Activated CD8-positive, alpha-beta memory T cell treated with anti-CD3 and anti-CD28 coated beads for 48 hours (primary cell): ENCODE data around the gene MYOZ3.

Experiments
- DNase-seq, 3 experiments: peaks; one replicate each; pipeline ENCODE4 v3.0.0-alpha.2; 2020; ENCODE audit warnings: low read depth in 2 of 3, low spot score in 2 of 3

The MYOZ3 gene

GRCh38 chr5:150661086-150661485, at the start of gene MYOZ3:
Gene MYOZ3, plus strand, starts transcription at chr5:150661251. Its CDS starts 1,691 bp downstream, at chr5:150662942.
- DNase-seq = no peak

GRCh38 chr5:150612405-150612804, 48.6 kb upstream of the MYOZ3 start:
- no peak for DNase-seq

- DNase-seq = no peak
Measured at GRCh38 chr5:150612905-150613670, 48.0 kb upstream of the MYOZ3 start.

GRCh38 chr5:150613991-150614660, 46.9 kb upstream of the MYOZ3 start:
- DNase-seq = no peak

GRCh38 chr5:150614661-150615060, 46.4 kb upstream of the MYOZ3 start:
- no peak for DNase-seq

GRCh38 chr5:150615141-150615699, 45.8 kb upstream of the MYOZ3 start:
- no peak for DNase-seq

GRCh38 chr5:150616024-150616470, 45.0 kb upstream of the MYOZ3 start:
- no peak for DNase-seq

GRCh38 chr5:150616506-150616905, 44.5 kb upstream of the MYOZ3 start:
- DNase-seq = no peak

- no peak for DNase-seq
Measured at GRCh38 chr5:150618163-150618562, 42.9 kb upstream of the MYOZ3 start.

GRCh38 chr5:150618588-150619281, 42.3 kb upstream of the MYOZ3 start:
- DNase-seq = no peak

GRCh38 chr5:150619359-150620230, 41.5 kb upstream of the MYOZ3 start:
- DNase-seq = no peak

- no peak for DNase-seq
Measured at GRCh38 chr5:150621301-150621700, 39.8 kb upstream of the MYOZ3 start.

GRCh38 chr5:150622157-150622556, 38.9 kb upstream of the MYOZ3 start:
- DNase-seq = no peak

- no peak for DNase-seq
Measured at GRCh38 chr5:150623152-150623877, 37.7 kb upstream of the MYOZ3 start.

GRCh38 chr5:150623878-150624216, 37.2 kb upstream of the MYOZ3 start:
- DNase-seq = no peak

GRCh38 chr5:150624334-150625163, 36.5 kb upstream of the MYOZ3 start:
- DNase-seq = no peak

GRCh38 chr5:150625164-150625535, 35.9 kb upstream of the MYOZ3 start:
- no peak for DNase-seq

- DNase-seq = no peak
Measured at GRCh38 chr5:150625831-150626746, 35.0 kb upstream of the MYOZ3 start.
